H1 (cell line): ENCODE results near the gene SLC6A3. TPM values are rescaled to one million over a fixed set of nuclear protein-coding genes. Genes with fewer than 3 reads are reported as not detected.
A peak's percentile ranks its signal among the peaks of the same experiment; 100 is the strongest.

ENCODE experiments used
- CTCF ChIA-PET: fragments of 300-600 bp; sonication (Branson Sonifier 250); formaldehyde crosslinking; loops from one replicate; lab custom pipeline; 2021; ENCODE audit not compliant: partially characterized antibody; lab: Charles Lee
- POLR2A ChIA-PET: fragments of 300-600 bp; sonication (Branson Sonifier 250); formaldehyde crosslinking; loops from one replicate; lab custom pipeline; 2021; ENCODE audit warnings: inconsistent platforms; ENCODE audit not compliant: partially characterized antibody; lab: Charles Lee
- DNase-seq, 2 experiments: peaks; one replicate each; pipeline versions ENCODE4 v3.0.0 to v3.0.0-alpha.2; 2010 to 2022; ENCODE audit warnings: low spot score in 2 of 2, low read depth in 1 of 2, mixed read lengths in 1 of 2
- FAIRE-seq: peaks from 2 replicates; lab custom pipeline; 2011; peaks lifted over from hg19 to GRCh38; lab: Jason Lieb, UNC
- H2AFZ ChIP-seq: 2 replicates; pipeline ENCODE4 v1.8.1; 2012; ENCODE audit warnings: low read length, inconsistent platforms
- H2AK5ac ChIP-seq: 2 replicates; pipeline ENCODE4 v1.6.1; 2013; ENCODE audit warnings: low read depth, low read length
- H2BK120ac ChIP-seq: replicated peaks from 2 replicates; pipeline ENCODE3; 2013; ENCODE audit warnings: low read depth, low read length, inconsistent platforms
- H2BK12ac ChIP-seq: 2 replicates; pipeline ENCODE4 v1.6.1; 2013; ENCODE audit warnings: low read depth, low read length
- H2BK15ac ChIP-seq: 2 replicates; pipeline ENCODE4 v1.6.1; 2013; ENCODE audit warnings: low read length
- H2BK20ac ChIP-seq: 2 replicates; pipeline ENCODE4 v1.6.1; 2013; ENCODE audit warnings: low read length
- H2BK5ac ChIP-seq: 2 replicates; pipeline ENCODE4 v1.6.1; 2013; ENCODE audit warnings: low read depth, low read length
- H3K14ac ChIP-seq: 2 replicates; pipeline ENCODE4 v1.6.1; 2013; ENCODE audit warnings: inconsistent platforms; ENCODE audit not compliant: insufficient read length
- H3K18ac ChIP-seq: 2 replicates; pipeline ENCODE4 v1.6.1; 2013; ENCODE audit warnings: low read length; ENCODE audit errors: extremely low read depth
- H3K23ac ChIP-seq: 2 replicates; pipeline ENCODE4 v1.6.1; 2013; ENCODE audit warnings: inconsistent platforms; ENCODE audit not compliant: insufficient read length
- H3K23me2 ChIP-seq: 2 replicates; pipeline ENCODE4 v1.6.1; 2013; ENCODE audit warnings: low read depth, low read length
- H3K27ac ChIP-seq: 2 replicates; pipeline ENCODE4 v1.6.1; 2011; ENCODE audit warnings: low read depth, low read length, inconsistent platforms
- H3K27me3 ChIP-seq, 4 experiments: replicated peaks in 1 of 4; 1 replicate in 1 of 4; 2 replicates in 3 of 4; pipeline versions ENCODE4 v1.6.1 to v1.8.1; 2011 to 2013; ENCODE audit warnings: low read length in 3 of 4, mild to moderate bottlenecking in 3 of 4, inconsistent platforms in 2 of 4, mixed read lengths in 2 of 4, moderate library complexity in 1 of 4; ENCODE audit not compliant: control insufficient read depth in 3 of 4, insufficient read depth in 3 of 4; ENCODE audit errors: extremely low read depth in 1 of 4
- H3K36me3 ChIP-seq, 4 experiments: 2 replicates each; pipeline versions ENCODE4 v1.6.1 to v1.8.1; 2011 to 2013; ENCODE audit warnings: mild to moderate bottlenecking in 4 of 4, low read length in 3 of 4, moderate library complexity in 2 of 4, control low read depth in 1 of 4, inconsistent platforms in 1 of 4; ENCODE audit not compliant: insufficient read depth in 4 of 4, control insufficient read depth in 2 of 4
- H3K4ac ChIP-seq: replicated peaks from 2 replicates; pipeline ENCODE3; 2013; ENCODE audit warnings: low read length, low read depth, mixed read lengths, inconsistent platforms; ENCODE audit not compliant: insufficient read length
- H3K4me1 ChIP-seq, 4 experiments: replicated peaks in 1 of 4; 1 replicate in 1 of 4; 2 replicates in 3 of 4; pipeline versions ENCODE4 v1.6.1 to v1.8.1; 2011 to 2013; ENCODE audit warnings: low read length in 3 of 4, inconsistent platforms in 2 of 4, mixed read lengths in 1 of 4; ENCODE audit not compliant: insufficient read depth in 4 of 4, control insufficient read depth in 3 of 4
- H3K4me2 ChIP-seq, 2 experiments: 2 replicates each; pipeline versions ENCODE4 v1.6.1 to v1.8.1; 2011 to 2013; ENCODE audit warnings: low read depth in 2 of 2, low read length in 2 of 2, control low read depth in 1 of 2, inconsistent platforms in 1 of 2, mild to moderate bottlenecking in 1 of 2; ENCODE audit not compliant: insufficient read depth in 1 of 2
- H3K4me3 ChIP-seq, 4 experiments: fragments of 200-600, 300-600 bp in 1 of 4; sonication (generic), shearing (Covaris generic), sonication (Bioruptor Twin) in 1 of 4; 2 replicates each; pipeline versions ENCODE4 v1.5.1 to v1.8.1; 2011 to 2016; ENCODE audit warnings: low read length in 4 of 4, low read depth in 3 of 4, control low read depth in 2 of 4, inconsistent platforms in 2 of 4, mild to moderate bottlenecking in 2 of 4, mixed read lengths in 1 of 4, moderate library complexity in 1 of 4; ENCODE audit not compliant: insufficient read depth in 2 of 4; ENCODE audit errors: extremely low read depth in 1 of 4
- H3K56ac ChIP-seq: replicated peaks from 2 replicates; pipeline ENCODE3; 2013; ENCODE audit warnings: low read depth, mild to moderate bottlenecking, mixed read lengths, low read length, inconsistent platforms; ENCODE audit not compliant: insufficient read length
- H3K79me1 ChIP-seq: 2 replicates; pipeline ENCODE4 v1.6.1; 2013; ENCODE audit warnings: low read depth, low read length, control low read depth
- H3K79me2 ChIP-seq, 2 experiments: 2 replicates each; pipeline versions ENCODE4 v1.6.1 to v1.8.1; 2012 to 2013; ENCODE audit warnings: low read length in 2 of 2, mild to moderate bottlenecking in 2 of 2, inconsistent platforms in 1 of 2; ENCODE audit not compliant: insufficient read depth in 2 of 2, control insufficient read depth in 1 of 2
- H3K9ac ChIP-seq, 4 experiments: replicated peaks in 1 of 4; 1 replicate in 1 of 4; 2 replicates in 3 of 4; pipeline versions ENCODE4 v1.6.1 to v1.8.1; 2011 to 2013; ENCODE audit warnings: low read depth in 3 of 4, low read length in 3 of 4, control low read depth in 2 of 4, mild to moderate bottlenecking in 2 of 4, moderate library complexity in 2 of 4, inconsistent platforms in 1 of 4; ENCODE audit errors: extremely low read depth in 1 of 4
- H3K9me3 ChIP-seq, 2 experiments: 2 replicates each; pipeline versions ENCODE4 v1.6.1 to v1.8.1; 2012 to 2013; ENCODE audit warnings: mild to moderate bottlenecking in 2 of 2, moderate library complexity in 2 of 2, control low read depth in 1 of 2, inconsistent platforms in 1 of 2, low read depth in 1 of 2, low read length in 1 of 2, mixed read lengths in 1 of 2; ENCODE audit not compliant: insufficient read depth in 2 of 2
- H4K20me1 ChIP-seq, 2 experiments: replicated peaks in 1 of 2; 2 replicates each; pipeline versions ENCODE3 to v1.8.1; 2011 to 2013; ENCODE audit warnings: inconsistent platforms in 2 of 2, low read length in 2 of 2, mild to moderate bottlenecking in 1 of 2; ENCODE audit not compliant: insufficient read depth in 2 of 2, control insufficient read depth in 1 of 2
- H4K5ac ChIP-seq: 2 replicates; pipeline ENCODE4 v1.6.1; 2013; ENCODE audit warnings: low read length, low read depth, mixed read lengths, inconsistent platforms; ENCODE audit not compliant: insufficient read length
- H4K8ac ChIP-seq: 2 replicates; pipeline ENCODE4 v1.8.0; 2013; ENCODE audit warnings: mild to moderate bottlenecking, moderate library complexity, low read length, inconsistent platforms; ENCODE audit not compliant: insufficient read depth; ENCODE audit errors: extremely low read depth
- H4K91ac ChIP-seq: replicated peaks from 2 replicates; pipeline ENCODE3; 2013; ENCODE audit warnings: low read length, mixed read lengths, inconsistent platforms; ENCODE audit not compliant: insufficient read length
- GABPA ChIP-seq: IDR thresholded peaks from 2 replicates; pipeline ENCODE4 v1.6.1; 2011; ENCODE audit warnings: mild to moderate bottlenecking, low read length, moderate library complexity, borderline replicate concordance; ENCODE audit not compliant: insufficient read depth
- JUND ChIP-seq: IDR thresholded peaks from 2 replicates; pipeline ENCODE4 v1.6.1; 2011; ENCODE audit warnings: mild to moderate bottlenecking, improper control_type of control experiment, low read length
- POLR2AphosphoS5 ChIP-seq: IDR thresholded peaks from 2 replicates; pipeline ENCODE4 v1.6.1; 2011; ENCODE audit warnings: low read depth, low read length
- RNF2 ChIP-seq: fragments of 200-900, 300-1000 bp; sonication (generic); IDR thresholded peaks from 2 replicates; pipeline ENCODE4 v1.7.1; 2016; ENCODE audit warnings: borderline replicate concordance, low read depth, mild to moderate bottlenecking, antibody characterized with exemption, low read length; ENCODE audit not compliant: poor library complexity, severe bottlenecking; ENCODE audit errors: missing control alignments
- TCF12 ChIP-seq: IDR thresholded peaks from 2 replicates; pipeline ENCODE4 v1.6.1; 2011; ENCODE audit warnings: low read depth, mild to moderate bottlenecking, low read length
- WGBS, 2 experiments: shearing (Covaris generic) in 1 of 2; methylation state at CpG; one replicate each; pipeline versions ENCODE4 v1.1.6 to v1.1.7; 2013 to 2015; ENCODE audit warnings: low lambda C conversion rate in 2 of 2, mixed read lengths in 2 of 2, inconsistent platforms in 1 of 2, low coverage in 1 of 2, missing lambda C conversion rate in 1 of 2; ENCODE audit not compliant: insufficient replicate concordance in 2 of 2, insufficient coverage in 1 of 2, insufficient read length in 1 of 2; ENCODE audit errors: extremely low coverage in 1 of 2, missing lambda C conversion rate in 1 of 2; 5-methylcytosine and 5-hydroxymethylcytosine counted together
- polyA plus RNA-seq, 7 experiments: library from polyadenylated mRNA; depleted of rRNA in 3 of 7; stranded (reverse) in 5 of 7; unstranded in 2 of 7; fragments of >200 nt in 5 of 7; fragments of 200-250 nt in 2 of 7; gene quantifications; 1 replicate in 5 of 7; 2 replicates in 1 of 7; 4 replicates in 1 of 7; pipeline versions ENCODE4 v1.2.1 to v1.2.3, GENCODE V29; 2011 to 2013; ENCODE audit warnings: missing spikeins in 2 of 7, mixed read lengths in 2 of 7
- total RNA-seq: library from RNA; stranded (reverse); fragmentation: NEBNext Ultra II Directional; extraction: Animal tissue kit (Norgen Biotek cat#: 25700); gene quantifications from 2 replicates; pipeline ENCODE4 v1.2.1, GENCODE V29; 2021

The SLC6A3 gene
- total and polyA plus RNA-seq, 2 of the 8 experiments (the other 6 are each of a cell fraction or from before 2014, with no cell fraction given): 0.48 to 0.91 TPM

- Histone ChIP-seq H3K23me2 (no peaks in the 10 kb centered on the region), H4K91ac (no peak overlapping the region), H3K4me3 (no peak overlapping the region), H3K14ac (no peak overlapping the region), H3K18ac (no peak overlapping the region), H3K9me3 (no peaks in the 10 kb centered on the region), H2BK15ac (no peak overlapping the region), H2AK5ac (no peak overlapping the region), H3K4me1 (peaks cover 0 to 2% (median under 1%) of the 10 kb centered on the region in 4 experiments; a peak in 1 of 7 replicates), H3K56ac (no peak overlapping the region), H3K79me2 (no peaks in the 10 kb centered on the region), H4K8ac (peak overlapping the region; percentile 28; the same call in 1 of the 2 replicates), H2AFZ (no peak overlapping the region), H4K5ac (no peak overlapping the region), H2BK120ac (no peak overlapping the region), H3K36me3 (peaks cover 41 to 88% (median 73%) of the 10 kb centered on the region in 4 experiments), H2BK12ac (no peak overlapping the region), H3K4ac (no peak overlapping the region), H3K9ac (no peak overlapping the region; a peak in 1 of 7 replicates), H4K20me1 (peaks cover 7 to 11% of the 10 kb centered on the region in 2 experiments), H3K27me3 (no peaks in the 10 kb centered on the region), H2BK5ac (peak overlapping the region; percentile 10; the same call in 1 of the 2 replicates), H3K4me2 (no peak overlapping the region), H3K23ac (no peak overlapping the region), H3K27ac (no peak overlapping the region; the same call in 1 of the 2 replicates), H2BK20ac (no peak overlapping the region), H3K79me1 (no peaks in the 10 kb centered on the region)
- 90% methylated on average over 24 of the region's 24 CpGs; no CpG with 5 or more reads in 1 of the 2 experiments for WGBS, 2 experiments
- ChIA-PET CTCF (interaction anchor here (0.6 to 3.3 kb wide), 7 partner anchors 8 to 169 kb away, joined by 3 to 12 read pairs (median 5); no protein-coding TSS in a partner anchor), POLR2A (interaction anchor here (2.0 kb wide), 1 partner anchor 16 kb away, joined by 5 read pairs; no protein-coding TSS in a partner anchor)
- DNase-seq: no peak
- FAIRE-seq: no peak
- TF ChIP-seq JUND (no peak), GABPA (no peak), TCF12 (no peak), POLR2AphosphoS5 (no peak), RNF2 (no peak)
Observed at GRCh38 chr5:1474866-1475543, 29.8 kb upstream of the SLC6A3 start.
